ENCODE measurements around the gene SCRN2. TPM values are rescaled to one million over a fixed set of nuclear protein-coding genes. Genes with fewer than 3 reads are reported as not detected.

The SCRN2 gene
- total and polyA plus RNA-seq, 2 of the 8 experiments (the other 6 are each of a cell fraction or from before 2014, with no cell fraction given): 24.4 to 42.3 TPM

DNA sequence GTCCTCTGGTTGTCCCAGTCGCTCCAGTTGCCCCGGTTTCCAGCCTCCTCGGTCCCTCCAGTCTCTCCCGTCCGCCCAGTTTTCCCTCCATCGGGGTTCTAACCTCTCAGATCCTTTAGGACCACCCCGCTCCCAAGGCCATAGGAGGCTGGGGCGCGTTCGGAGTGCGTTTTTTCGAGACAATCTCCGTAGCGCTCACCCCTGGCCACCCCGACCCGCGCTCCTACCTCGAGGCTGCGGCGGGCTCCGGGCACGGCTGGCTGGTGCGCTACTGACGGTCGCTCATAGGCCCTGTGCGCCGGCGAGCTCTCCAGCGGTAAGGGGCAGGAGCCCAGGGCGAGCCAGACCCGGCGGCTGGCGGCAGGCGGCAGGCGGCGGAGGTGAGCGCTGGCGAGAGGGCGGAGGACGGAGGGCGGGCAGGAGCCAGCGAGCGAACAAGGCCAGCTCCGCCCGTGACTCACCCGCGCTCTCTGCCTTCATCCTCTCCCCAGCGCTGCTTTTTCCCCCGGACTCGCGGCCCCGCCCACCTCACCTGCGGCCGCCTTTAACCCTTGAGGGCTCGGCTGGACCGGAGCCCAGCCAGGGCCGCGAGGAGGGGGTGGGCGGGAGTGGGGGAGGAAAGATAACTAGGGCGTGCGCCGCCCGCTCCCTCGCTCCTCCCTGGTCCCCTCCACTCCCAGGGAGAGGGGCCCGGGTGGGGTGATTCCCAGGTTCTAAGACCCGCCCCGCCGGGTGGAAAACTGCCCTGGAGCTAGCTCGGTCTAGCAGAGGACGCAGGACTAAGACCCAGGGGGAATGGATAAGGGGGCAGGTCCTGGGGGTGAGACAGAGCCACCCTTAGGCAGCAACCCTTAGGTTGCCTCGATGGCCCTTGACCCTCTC is 9.9 kb upstream of the SCRN2 start, which contains the start of gene SP6 (continued):
- TF ChIP-seq, protein P1, sequence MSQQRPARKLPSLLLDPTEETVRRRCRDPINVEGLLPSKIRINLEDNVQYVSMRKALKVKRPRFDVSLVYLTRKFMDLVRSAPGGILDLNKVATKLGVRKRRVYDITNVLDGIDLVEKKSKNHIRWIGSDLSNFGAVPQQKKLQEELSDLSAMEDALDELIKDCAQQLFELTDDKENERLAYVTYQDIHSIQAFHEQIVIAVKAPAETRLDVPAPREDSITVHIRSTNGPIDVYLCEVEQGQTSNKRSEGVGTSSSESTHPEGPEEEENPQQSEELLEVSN (IDR thresholded peaks at IDR 0.05): peak; percentile 54; the same call in 1 of the 2 replicates
- TF ChIP-seq BCL11A (IDR thresholded peaks at IDR 0.05; ENCODE audit: low read depth in 2 of 2, low read length in 2 of 2): no peak
- peak; percentile 87 for TF ChIP-seq TBP (IDR thresholded peaks at IDR 0.05; ENCODE audit: low read depth, low read length)
- peak; percentile 67 for TF ChIP-seq KDM4A (IDR thresholded peaks at IDR 0.05; ENCODE audit: low read depth, low read length, severe bottlenecking)
- TF ChIP-seq EP300 (IDR thresholded peaks at IDR 0.05; ENCODE audit: borderline replicate concordance in 1 of 2, low read depth in 2 of 2, low read length in 2 of 2): no peak
- TF ChIP-seq CHD1 (IDR thresholded peaks at IDR 0.05; ENCODE audit: low read depth, low read length): no peak
- TF ChIP-seq SRF (IDR thresholded peaks at IDR 0.05; ENCODE audit: low read depth, low read length): no peak
- TF ChIP-seq EGR1 (IDR thresholded peaks at IDR 0.05; ENCODE audit: borderline replicate concordance, low read depth, low read length): peak; percentile 15; the same call in 1 of the 2 replicates
- no peak for TF ChIP-seq PHF8 (conservative IDR thresholded peaks at IDR 0.05; ENCODE audit: low read depth, low read length)
- TF ChIP-seq, protein P2, sequence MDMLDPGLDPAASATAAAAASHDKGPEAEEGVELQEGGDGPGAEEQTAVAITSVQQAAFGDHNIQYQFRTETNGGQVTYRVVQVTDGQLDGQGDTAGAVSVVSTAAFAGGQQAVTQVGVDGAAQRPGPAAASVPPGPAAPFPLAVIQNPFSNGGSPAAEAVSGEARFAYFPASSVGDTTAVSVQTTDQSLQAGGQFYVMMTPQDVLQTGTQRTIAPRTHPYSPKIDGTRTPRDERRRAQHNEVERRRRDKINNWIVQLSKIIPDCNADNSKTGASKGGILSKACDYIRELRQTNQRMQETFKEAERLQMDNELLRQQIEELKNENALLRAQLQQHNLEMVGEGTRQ (IDR thresholded peaks at IDR 0.05; ENCODE audit: low read length): no peak
- TF ChIP-seq RAD21 (IDR thresholded peaks at IDR 0.05 in 1 of 2, conservative IDR thresholded peaks at IDR 0.05 in 1 of 2; ENCODE audit: low read depth in 2 of 2, low read length in 2 of 2): no peak
- no peak for TF ChIP-seq HDAC6 (IDR thresholded peaks at IDR 0.05; ENCODE audit: low read depth, low read length)
- no peak for TF ChIP-seq BRCA1 (IDR thresholded peaks at IDR 0.05; ENCODE audit: low read depth, low read length)
- TF ChIP-seq SP2 (IDR thresholded peaks at IDR 0.05; ENCODE audit: low read length): no peak

Measured in H1 (cell line).